LNCAP (cell line): Measurements from ENCODE around the gene TRRAP.
A peak's percentile ranks its signal among the peaks of the same experiment; 100 is the strongest.

Experiments
- TF ChIP-seq, protein P1 (sequence below): fragments of 450-650 bp; IDR thresholded peaks from 2 replicates; pipeline ENCODE4 v1.5.1; 2017; ENCODE audit warnings: mild to moderate bottlenecking

The TRRAP gene

DNA sequence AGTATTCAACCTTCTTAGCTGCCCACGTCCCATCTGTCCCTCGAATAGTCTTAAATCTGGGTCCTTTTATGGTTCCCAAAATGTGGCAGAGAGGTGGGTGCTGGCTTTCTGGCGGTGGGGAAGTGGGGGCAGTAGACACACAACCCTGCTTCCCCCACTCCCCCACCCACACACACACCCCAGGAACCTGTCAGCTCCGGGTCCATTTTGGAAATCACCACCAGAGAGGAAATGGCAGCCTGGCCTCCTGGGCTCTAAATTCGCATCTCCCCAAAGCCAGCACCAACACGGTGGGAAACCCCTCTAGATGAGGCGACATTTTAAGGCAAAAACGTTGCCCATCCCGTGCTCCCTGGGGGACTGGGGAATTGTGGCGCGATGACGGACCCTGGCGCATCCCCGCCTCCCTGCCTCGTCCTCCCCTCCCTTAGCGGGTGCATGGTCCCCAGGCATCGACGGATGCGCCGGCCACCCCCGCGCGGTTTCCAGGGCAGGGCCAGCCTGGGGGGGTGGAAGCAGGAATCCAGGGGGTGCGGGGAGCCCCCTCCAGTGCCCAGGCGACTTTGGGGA is 9.2 kb upstream of the TRRAP start:
- TF ChIP-seq, protein P1, sequence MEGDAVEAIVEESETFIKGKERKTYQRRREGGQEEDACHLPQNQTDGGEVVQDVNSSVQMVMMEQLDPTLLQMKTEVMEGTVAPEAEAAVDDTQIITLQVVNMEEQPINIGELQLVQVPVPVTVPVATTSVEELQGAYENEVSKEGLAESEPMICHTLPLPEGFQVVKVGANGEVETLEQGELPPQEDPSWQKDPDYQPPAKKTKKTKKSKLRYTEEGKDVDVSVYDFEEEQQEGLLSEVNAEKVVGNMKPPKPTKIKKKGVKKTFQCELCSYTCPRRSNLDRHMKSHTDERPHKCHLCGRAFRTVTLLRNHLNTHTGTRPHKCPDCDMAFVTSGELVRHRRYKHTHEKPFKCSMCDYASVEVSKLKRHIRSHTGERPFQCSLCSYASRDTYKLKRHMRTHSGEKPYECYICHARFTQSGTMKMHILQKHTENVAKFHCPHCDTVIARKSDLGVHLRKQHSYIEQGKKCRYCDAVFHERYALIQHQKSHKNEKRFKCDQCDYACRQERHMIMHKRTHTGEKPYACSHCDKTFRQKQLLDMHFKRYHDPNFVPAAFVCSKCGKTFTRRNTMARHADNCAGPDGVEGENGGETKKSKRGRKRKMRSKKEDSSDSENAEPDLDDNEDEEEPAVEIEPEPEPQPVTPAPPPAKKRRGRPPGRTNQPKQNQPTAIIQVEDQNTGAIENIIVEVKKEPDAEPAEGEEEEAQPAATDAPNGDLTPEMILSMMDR = no peak

- TF ChIP-seq, protein P1 = no peak
Observed at GRCh38 chr7:98869597-98870120, 8.7 kb upstream of the TRRAP start, which contains the start of gene TMEM130. Gene TMEM130 (minus strand): TSS chr7:98870014. CDS start chr7:98869861, 153 bp downstream.

- TF ChIP-seq, protein P1 = no peak
Observed at GRCh38 chr7:98870121-98870651, 8.1 kb upstream of the TRRAP start.

- TF ChIP-seq, protein P1 = no peak
Observed at GRCh38 chr7:98870807-98871491, 7.4 kb upstream of the TRRAP start.

DNA sequence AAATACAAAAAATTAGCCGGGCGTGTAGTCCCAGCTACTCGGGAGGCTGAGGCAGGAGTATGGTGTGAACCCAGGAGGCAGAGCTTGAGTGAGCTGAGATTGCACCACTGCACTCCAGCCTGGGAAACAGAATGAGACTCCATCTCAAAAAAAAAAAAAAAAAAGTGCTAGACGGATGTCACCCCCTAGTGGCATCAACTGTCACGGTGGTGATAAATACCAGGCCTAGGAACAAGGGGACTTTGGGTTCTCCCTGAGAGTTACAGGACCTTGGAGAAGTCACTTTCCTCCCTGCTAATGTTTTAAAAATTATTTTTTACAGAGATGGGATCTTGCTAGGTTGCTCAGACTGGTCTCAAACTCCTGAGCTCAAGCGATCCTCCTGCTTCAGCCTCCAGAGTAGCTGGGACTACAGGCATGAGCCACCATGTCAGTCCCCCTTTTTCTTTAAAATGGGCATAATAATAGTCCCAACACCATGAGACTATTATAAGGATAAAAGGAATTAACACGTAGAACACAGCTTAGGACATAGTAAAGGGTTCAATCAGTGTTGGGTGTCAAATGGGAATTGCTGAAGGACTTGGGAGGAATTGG is 5.9 kb upstream of the TRRAP start:
- TF ChIP-seq, protein P1 = peak; percentile 51

GRCh38 chr7:98874942-98875341 is 3.4 kb upstream of the TRRAP start:
- TF ChIP-seq, protein P1 = no peak

GRCh38 chr7:98875501-98875900 is 2.8 kb upstream of the TRRAP start:
- TF ChIP-seq, protein P1 = no peak
